CD4-positive, alpha-beta T cell (primary cell): ENCODE data around the gene RHOT1. TPM values are rescaled to one million over a fixed set of nuclear protein-coding genes. Genes with fewer than 3 reads are reported as not detected.
"Not testable (repeated sequence)": the region's sequence is repeated elsewhere in the genome, so short reads cannot be mapped to it uniquely, and the experiment has no call there.

Source experiments
- ATAC-seq: fragments of 200-7000 bp; cut with Tn5 transposase; one replicate; pipeline ENCODE4 v1.10.0; 2022; ENCODE audit warnings: mild to moderate bottlenecking; ENCODE audit not compliant: poor library complexity
- CTCF ChIA-PET: fragments of 350-600 bp; sonication (Branson Sonifier 250); formaldehyde crosslinking; loops from one replicate; lab custom pipeline; 2021; ENCODE audit warnings: antibody characterized with exemption, inconsistent platforms; lab: Charles Lee
- POLR2A ChIA-PET: fragments of 350-600 bp; sonication (Branson Sonifier 250); formaldehyde crosslinking; loops from one replicate; lab custom pipeline; 2021; ENCODE audit warnings: antibody characterized with exemption, inconsistent platforms; lab: Charles Lee
- DNase-seq, 14 experiments: peaks; one replicate each; pipeline ENCODE4 v3.0.0-alpha.2; 2013 to 2020; ENCODE audit warnings: mixed read lengths in 2 of 14
- H3K27ac ChIP-seq, 2 donors: one replicate each; pipeline versions ENCODE4 v1.5.1 to v1.7.0; 2013; ENCODE audit warnings: low read length in 2 of 2, low read depth in 1 of 2, mild to moderate bottlenecking in 1 of 2
- H3K27me3 ChIP-seq, 2 experiments: 1 replicate in 1 of 2; 2 replicates in 1 of 2; pipeline versions ENCODE4 v1.6.1 to v1.7.0; 2013; ENCODE audit warnings: low read length in 2 of 2, control low read depth in 1 of 2, mild to moderate bottlenecking in 1 of 2, moderate library complexity in 1 of 2; ENCODE audit not compliant: insufficient read depth in 2 of 2, control insufficient read depth in 1 of 2
- H3K36me3 ChIP-seq: one replicate; pipeline ENCODE4 v1.6.1; 2013; ENCODE audit warnings: low read length, control low read depth; ENCODE audit not compliant: insufficient read depth
- H3K4me1 ChIP-seq: one replicate; pipeline ENCODE4 v1.6.1; 2013; ENCODE audit warnings: low read length, control low read depth; ENCODE audit not compliant: insufficient read depth
- H3K4me3 ChIP-seq: one replicate; pipeline ENCODE4 v1.5.1; 2013; ENCODE audit warnings: mild to moderate bottlenecking, low read length, moderate library complexity
- H3K9me3 ChIP-seq, 2 experiments: 1 replicate in 1 of 2; 2 replicates in 1 of 2; pipeline versions ENCODE4 v1.6.1 to v1.7.0; 2013; ENCODE audit warnings: low read length in 2 of 2, mild to moderate bottlenecking in 2 of 2, control low read depth in 1 of 2, moderate library complexity in 1 of 2; ENCODE audit not compliant: control insufficient read depth in 1 of 2, insufficient read depth in 1 of 2
- H3K27ac Mint-ChIP-seq: one replicate; pipeline ENCODE4 v1.8.0; 2020; ENCODE audit warnings: mixed read lengths
- H3K27me3 Mint-ChIP-seq: one replicate; pipeline ENCODE4 v1.8.0; 2021; ENCODE audit warnings: mixed read lengths
- H3K36me3 Mint-ChIP-seq: one replicate; pipeline ENCODE4 v1.8.0; 2021; ENCODE audit warnings: low read depth, mixed read lengths
- H3K4me1 Mint-ChIP-seq: one replicate; pipeline ENCODE4 v1.8.0; 2021; ENCODE audit warnings: low read depth, mixed read lengths
- H3K4me3 Mint-ChIP-seq: one replicate; pipeline ENCODE4 v1.8.0; 2020; ENCODE audit warnings: mild to moderate bottlenecking, mixed read lengths
- H3K9me3 Mint-ChIP-seq: one replicate; pipeline ENCODE4 v1.8.0; 2020; ENCODE audit warnings: mixed read lengths
- CTCF ChIP-seq: fragments of 200-600 bp; IDR thresholded peaks from one replicate; pipeline ENCODE4 v1.8.0; 2022; ENCODE audit warnings: antibody characterized with exemption, mild to moderate bottlenecking
- intact Hi-C, 2 experiments: fragments of 100-400 bp; cut with DNase I in 1 of 2; cut with micrococcal nuclease in 1 of 2; formaldehyde crosslinking; loops; one replicate each; pipeline versions ENCODE4 v1.15.1 to v1.9.0; 2023 to 2025; cut with DNase I, micrococcal nuclease
- total RNA-seq, 174 experiments: library from RNA in 2 of 174; stranded (reverse) in 2 of 174; gene quantifications; one replicate each; pipeline ENCODE4 v1.2.3 and lab custom pipeline; 2021 to 2026

RHOT1 gene
- total RNA-seq, 2 experiments from 2014 or later: 12.9 to 13.1 TPM

GRCh38 chr17:32174889-32175288 is 32.6 kb downstream of the RHOT1 start:
- H3K36me3 ChIP-seq: peaks cover 34% of the 10 kb centered on the region
- H3K27me3 ChIP-seq: no peaks in the 10 kb centered on the region
- no peak for TF ChIP-seq CTCF
- H3K4me1 ChIP-seq: no peaks in the 10 kb centered on the region
- ChIA-PET POLR2A (no interaction called here), CTCF (no interaction called here)
- ATAC-seq (no peak), DNase-seq (no peak)
- intact Hi-C loops: no loop called here
- H3K27ac Mint-ChIP-seq: no peak overlapping the region
- no peak overlapping the region for H3K4me3 ChIP-seq
- peaks cover 61% of the 10 kb centered on the region for H3K36me3 Mint-ChIP-seq
- H3K4me1 Mint-ChIP-seq: no peaks in the 10 kb centered on the region
- H3K9me3 ChIP-seq: peaks cover 0 to 13% of the 10 kb centered on the region in 2 experiments
- no peaks in the 10 kb centered on the region for H3K27me3 Mint-ChIP-seq
- no peak overlapping the region for H3K4me3 Mint-ChIP-seq
- H3K27ac ChIP-seq: no peak overlapping the region
- H3K9me3 Mint-ChIP-seq: peaks cover 2% of the 10 kb centered on the region

GRCh38 chr17:32178679-32179078 is 36.4 kb downstream of the RHOT1 start:
- H3K4me3 ChIP-seq, H3K27ac ChIP-seq, H3K4me1 ChIP-seq, H3K27me3 Mint-ChIP-seq, CTCF ChIA-PET, DNase-seq, intact Hi-C loops, H3K27me3 ChIP-seq, H3K27ac Mint-ChIP-seq, ATAC-seq, H3K4me1 Mint-ChIP-seq, POLR2A ChIA-PET, H3K4me3 Mint-ChIP-seq, H3K9me3 Mint-ChIP-seq: not testable (repeated sequence)
- Histone ChIP-seq H3K36me3 (peaks cover 39% of the 10 kb centered on the region), H3K9me3 (peaks cover 0 to 13% of the 10 kb centered on the region in 2 experiments)
- H3K36me3 Mint-ChIP-seq: peaks cover 74% of the 10 kb centered on the region

- H3K27me3 ChIP-seq, CTCF ChIA-PET, H3K27ac Mint-ChIP-seq, ATAC-seq, H3K4me3 ChIP-seq, intact Hi-C loops, POLR2A ChIA-PET, H3K4me3 Mint-ChIP-seq, H3K4me1 ChIP-seq, H3K27ac ChIP-seq, H3K4me1 Mint-ChIP-seq, H3K9me3 Mint-ChIP-seq, H3K27me3 Mint-ChIP-seq, DNase-seq: not testable (repeated sequence)
- H3K36me3 Mint-ChIP-seq: peaks cover 75% of the 10 kb centered on the region
- Histone ChIP-seq H3K36me3 (peaks cover 39% of the 10 kb centered on the region), H3K9me3 (peaks cover 0 to 13% of the 10 kb centered on the region in 2 experiments)
These were observed 36.8 kb downstream of the RHOT1 start for GRCh38 chr17:32179103-32179502.

GRCh38 chr17:32179526-32179925 is 37.2 kb downstream of the RHOT1 start:
- DNase-seq, H3K27ac ChIP-seq, H3K27me3 Mint-ChIP-seq, H3K4me3 Mint-ChIP-seq, H3K9me3 Mint-ChIP-seq, H3K27me3 ChIP-seq, H3K4me1 Mint-ChIP-seq, H3K4me1 ChIP-seq, ATAC-seq, CTCF ChIA-PET, POLR2A ChIA-PET, H3K4me3 ChIP-seq, H3K27ac Mint-ChIP-seq, intact Hi-C loops: not testable (repeated sequence)
- H3K9me3 ChIP-seq: peaks cover 0 to 13% of the 10 kb centered on the region in 2 experiments
- peaks cover 75% of the 10 kb centered on the region for H3K36me3 Mint-ChIP-seq
- peaks cover 39% of the 10 kb centered on the region for H3K36me3 ChIP-seq

- peaks cover 38% of the 10 kb centered on the region for H3K36me3 ChIP-seq
- H3K27ac ChIP-seq, H3K4me3 Mint-ChIP-seq, H3K4me3 ChIP-seq, intact Hi-C loops, H3K27ac Mint-ChIP-seq, ATAC-seq, H3K4me1 ChIP-seq, DNase-seq, H3K9me3 Mint-ChIP-seq, H3K4me1 Mint-ChIP-seq, H3K27me3 Mint-ChIP-seq, H3K27me3 ChIP-seq: not testable (repeated sequence)
- ChIA-PET POLR2A (interaction anchor here (0.6 kb wide), 1 partner anchor 23 kb away, joined by 3 read pairs; no protein-coding TSS in a partner anchor), CTCF (interaction anchor here (0.7 kb wide), 1 partner anchor 38 kb away, joined by 3 read pairs; no protein-coding TSS in a partner anchor)
- H3K36me3 Mint-ChIP-seq: peaks cover 75% of the 10 kb centered on the region
- H3K9me3 ChIP-seq: peaks cover 0 to 13% of the 10 kb centered on the region in 2 experiments
These were observed 38.0 kb downstream of the RHOT1 start for GRCh38 chr17:32180262-32180661.
